ENCODE measurements around the gene MYO1B.

The MYO1B gene

GRCh38 chr2:191301971-191302370, 56.8 kb downstream of the MYO1B start:
- DNase-seq, result no peak

- DNase-seq, result peak in 1 of 2 experiments; percentile 42
Observed at GRCh38 chr2:191302459-191303139, 57.4 kb downstream of the MYO1B start.

GRCh38 chr2:191303140-191304005, 58.2 kb downstream of the MYO1B start:
- no peak for DNase-seq

GRCh38 chr2:191304939-191305875, 60.0 kb downstream of the MYO1B start:
- no peak for DNase-seq

GRCh38 chr2:191308026-191308425, 62.8 kb downstream of the MYO1B start:
- DNase-seq, result no peak

GRCh38 chr2:191311156-191311555, 66.0 kb downstream of the MYO1B start:
- DNase-seq, result no peak

GRCh38 chr2:191311627-191312026, 66.4 kb downstream of the MYO1B start:
- DNase-seq, result no peak

- no peak for DNase-seq
Observed at GRCh38 chr2:191312163-191312562, 67.0 kb downstream of the MYO1B start.

GRCh38 chr2:191312662-191313061, 67.5 kb downstream of the MYO1B start:
- no peak for DNase-seq

- no peak for DNase-seq
Observed at GRCh38 chr2:191314697-191315364, 69.6 kb downstream of the MYO1B start.

GRCh38 chr2:191315365-191315752, 70.2 kb downstream of the MYO1B start:
- no peak for DNase-seq

GRCh38 chr2:191316246-191316994, 71.2 kb downstream of the MYO1B start:
- no peak for DNase-seq

- no peak for DNase-seq
Observed at GRCh38 chr2:191318037-191318728, 73.0 kb downstream of the MYO1B start.

- DNase-seq, result peak; percentile 7 to 35
Observed at GRCh38 chr2:191318729-191319078, 73.5 kb downstream of the MYO1B start.

- no peak for DNase-seq
Observed at GRCh38 chr2:191319186-191319585, 74.0 kb downstream of the MYO1B start.

- DNase-seq, result no peak
Observed at GRCh38 chr2:191320881-191321280, 75.7 kb downstream of the MYO1B start.

GRCh38 chr2:191321861-191322662, 76.9 kb downstream of the MYO1B start:
- no peak for DNase-seq

GRCh38 chr2:191322828-191323506, 77.8 kb downstream of the MYO1B start:
- DNase-seq, result no peak

GRCh38 chr2:191325651-191326365, 80.6 kb downstream of the MYO1B start:
- DNase-seq, result no peak

Data from NCI-H526 (cell line).